GM19324 (cell line): ENCODE results near the gene IDH3G.

Experiments
- ATAC-seq: cut with Tn5 transposase; IDR thresholded peaks from one replicate; pipeline ENCODE4 v1.9.1; 2021; ENCODE audit warnings: mild to moderate bottlenecking, moderate library complexity; ENCODE audit not compliant: unreplicated experiment, low FRiP score

IDH3G gene

DNA sequence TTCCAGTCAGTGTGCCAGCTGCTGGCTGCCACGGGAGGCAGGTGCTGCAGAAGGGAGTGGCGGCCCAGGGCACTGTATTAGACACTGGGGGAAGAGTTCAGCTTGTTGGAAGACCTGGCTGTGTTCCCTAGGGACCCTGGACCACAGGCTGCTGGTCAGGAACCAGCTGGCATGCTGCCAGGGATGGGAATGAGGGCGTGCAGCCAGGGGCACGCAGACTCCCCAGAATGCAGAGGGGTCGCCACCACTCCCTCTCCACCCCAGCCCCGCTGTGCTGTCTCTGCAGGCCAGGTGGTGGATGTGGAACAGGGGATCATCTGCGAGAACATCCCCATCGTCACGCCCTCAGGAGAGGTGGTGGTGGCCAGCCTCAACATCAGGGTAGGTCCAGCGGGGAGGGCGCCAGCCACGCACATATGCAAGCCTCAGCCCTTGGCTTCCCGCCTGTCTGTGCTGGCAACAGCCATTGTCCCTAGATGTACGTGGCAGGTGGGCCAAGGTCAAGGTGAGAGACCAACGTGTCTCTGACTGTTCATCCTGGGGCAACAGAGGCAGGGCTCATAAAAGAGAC is 57.2 kb downstream of the IDH3G start:
- ATAC-seq: no peak

DNA sequence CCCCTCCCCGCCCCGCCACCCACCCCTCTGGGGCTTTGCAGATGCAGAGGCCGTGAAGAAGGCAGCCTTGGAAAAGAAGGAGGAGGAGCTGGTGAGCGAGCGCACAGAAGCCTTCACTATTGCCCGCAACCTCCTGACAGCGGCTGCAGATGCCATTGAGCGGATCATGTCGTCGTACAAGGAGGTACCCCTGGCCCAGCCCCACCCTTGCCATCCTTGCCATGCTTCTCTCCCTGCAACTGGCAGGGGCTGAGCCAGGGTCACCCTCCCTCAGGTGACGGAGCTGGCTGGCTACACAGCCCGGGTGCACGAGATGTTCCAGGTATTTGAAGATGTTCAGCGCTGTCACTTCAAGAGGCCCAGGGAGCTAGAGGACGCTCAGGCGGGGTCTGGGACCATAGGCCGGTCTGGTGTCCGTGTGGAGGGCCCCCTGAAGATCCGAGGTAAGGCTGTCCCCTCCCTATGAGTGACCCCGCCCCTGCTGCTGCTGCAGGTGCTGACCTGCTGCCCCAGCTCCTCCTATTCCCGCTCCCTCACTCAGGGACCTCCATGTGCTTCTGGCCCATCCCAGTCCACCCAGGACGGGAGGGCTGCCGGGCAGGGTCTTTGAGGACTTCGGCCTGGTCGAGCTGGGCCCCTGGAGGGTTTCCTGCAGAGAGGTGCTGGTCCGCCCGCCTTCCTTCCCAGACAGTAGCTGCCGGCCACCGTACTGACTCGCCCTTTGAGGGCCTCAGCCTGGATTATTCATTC is 57.9 kb downstream of the IDH3G start:
- no peak for ATAC-seq
